Activated T-cell treated with anti-CD3 and anti-CD28 coated beads, Interleukin-2, amount 50 U/mL, for 24 hours (primary cell): ENCODE results near the gene MTHFSD.

ENCODE experiments used
- DNase-seq: peaks from one replicate; pipeline ENCODE4 v3.0.0-alpha.2; 2020
- H3K27ac Mint-ChIP-seq: 2 replicates; pipeline ENCODE4 v1.8.0; 2020; ENCODE audit warnings: mild to moderate bottlenecking, mixed read lengths
- H3K27me3 Mint-ChIP-seq: 2 replicates; pipeline ENCODE4 v1.8.0; 2020; ENCODE audit warnings: mixed read lengths
- H3K36me3 Mint-ChIP-seq: 2 replicates; pipeline ENCODE4 v1.8.0; 2020; ENCODE audit warnings: low read depth, mixed read lengths
- H3K4me1 Mint-ChIP-seq: 2 replicates; pipeline ENCODE4 v1.8.0; 2020; ENCODE audit warnings: low read depth, mixed read lengths
- H3K4me3 Mint-ChIP-seq: 2 replicates; pipeline ENCODE4 v1.8.0; 2020; ENCODE audit warnings: mild to moderate bottlenecking, moderate library complexity, mixed read lengths
- H3K9me3 Mint-ChIP-seq: 2 replicates; pipeline ENCODE4 v1.8.0; 2020; ENCODE audit warnings: mixed read lengths

Gene MTHFSD

DNA sequence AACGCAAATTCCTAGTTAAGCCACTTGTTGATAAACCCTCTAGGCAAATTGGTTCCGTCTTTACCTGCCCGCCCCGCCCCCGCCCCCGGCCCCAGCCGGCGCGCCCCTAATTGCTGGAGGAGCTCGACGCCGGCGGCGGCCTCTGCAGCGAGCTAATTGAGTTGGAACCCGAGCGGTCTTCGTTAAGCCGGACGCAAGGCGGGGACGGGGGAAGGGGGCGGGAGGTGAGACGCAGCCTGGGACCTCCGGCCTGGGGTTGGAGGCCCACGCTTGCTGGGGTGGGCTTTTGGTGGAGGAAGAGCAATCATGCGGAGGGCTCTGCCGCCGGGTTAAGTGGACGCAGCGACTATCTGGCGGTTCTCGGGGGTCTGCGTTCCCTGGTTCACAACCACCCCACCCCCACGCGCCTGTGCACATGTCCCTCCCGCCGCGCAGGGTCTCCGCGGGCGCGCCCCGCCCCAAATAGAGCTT is 57.4 kb downstream of the MTHFSD start:
- H3K27ac Mint-ChIP-seq, result no peak overlapping the region
- no peaks in the 10 kb centered on the region for H3K36me3 Mint-ChIP-seq
- no peaks in the 10 kb centered on the region for H3K9me3 Mint-ChIP-seq
- H3K4me3 Mint-ChIP-seq, result no peak overlapping the region
- H3K4me1 Mint-ChIP-seq, result peaks cover 6% of the 10 kb centered on the region
- peaks cover 89% of the 10 kb centered on the region for H3K27me3 Mint-ChIP-seq
- no peak for DNase-seq

DNA sequence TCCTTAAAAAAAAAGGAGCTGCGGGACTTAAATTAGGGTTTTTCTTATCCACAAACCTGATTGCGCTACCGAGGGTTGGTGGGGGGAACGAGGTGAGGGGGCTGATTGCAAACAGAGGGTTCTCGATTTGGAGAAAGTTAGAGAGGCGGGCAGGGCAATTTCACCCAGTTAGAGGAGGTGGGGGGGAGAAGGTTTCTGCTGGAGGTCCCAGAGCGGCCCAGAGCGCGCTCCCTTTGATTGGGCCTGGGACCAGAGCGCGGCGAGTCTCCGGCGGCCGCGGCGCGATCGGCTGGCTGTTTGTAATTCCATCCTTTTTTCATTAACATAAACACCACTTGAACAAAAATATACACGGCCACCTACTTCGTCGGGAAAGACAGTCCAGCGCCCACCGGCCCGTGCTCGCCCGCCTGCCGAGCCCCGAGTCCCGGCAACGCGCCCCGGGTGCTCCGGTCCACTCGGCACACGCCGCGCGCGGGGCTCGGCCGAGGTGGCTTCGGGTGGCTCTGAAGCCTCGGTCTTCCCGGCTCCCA is 58.0 kb downstream of the MTHFSD start:
- H3K9me3 Mint-ChIP-seq, result no peaks in the 10 kb centered on the region
- H3K27me3 Mint-ChIP-seq, result peaks cover 89% of the 10 kb centered on the region
- H3K4me1 Mint-ChIP-seq, result peaks cover 6% of the 10 kb centered on the region
- DNase-seq, result no peak
- no peak overlapping the region for H3K27ac Mint-ChIP-seq
- H3K4me3 Mint-ChIP-seq, result no peak overlapping the region
- H3K36me3 Mint-ChIP-seq, result no peaks in the 10 kb centered on the region

DNA sequence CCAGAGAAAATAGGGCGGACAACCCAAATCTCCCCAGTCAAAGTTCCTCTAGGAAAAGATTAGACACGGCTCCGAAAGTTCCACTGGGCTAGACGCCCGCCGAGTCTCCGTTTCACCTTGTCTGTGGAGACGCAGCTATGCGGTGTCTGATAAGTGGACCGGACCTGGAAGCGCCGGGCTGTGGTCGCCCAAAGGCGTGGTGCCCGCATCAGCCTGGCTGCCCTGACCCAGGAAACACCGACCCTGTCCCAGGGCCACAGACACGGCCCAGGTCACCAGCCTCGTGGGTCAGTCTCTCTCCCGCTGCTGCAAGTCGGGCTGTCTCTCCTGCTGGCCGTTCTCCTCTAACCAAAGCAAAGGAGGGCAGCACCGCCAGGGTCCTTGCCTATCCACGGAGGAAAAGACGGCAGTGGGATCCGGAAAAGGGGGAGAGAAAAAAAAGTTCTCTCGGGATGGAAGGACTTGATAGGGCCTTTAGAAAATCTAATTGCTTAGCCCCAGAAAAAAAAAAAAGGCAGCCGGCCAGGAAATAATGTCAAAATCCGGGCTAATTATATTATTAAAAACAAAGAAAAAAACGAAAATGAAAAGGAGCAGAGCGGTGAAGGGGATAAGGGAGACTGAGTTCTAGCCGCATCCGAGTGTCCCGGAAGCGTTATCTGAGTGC is 58.6 kb downstream of the MTHFSD start:
- no peaks in the 10 kb centered on the region for H3K9me3 Mint-ChIP-seq
- DNase-seq, result no peak
- no peaks in the 10 kb centered on the region for H3K36me3 Mint-ChIP-seq
- no peak overlapping the region for H3K4me3 Mint-ChIP-seq
- H3K27me3 Mint-ChIP-seq, result peaks cover 89% of the 10 kb centered on the region
- H3K27ac Mint-ChIP-seq, result peak overlapping the region; percentile 33
- H3K4me1 Mint-ChIP-seq, result peaks cover 6% of the 10 kb centered on the region

DNA sequence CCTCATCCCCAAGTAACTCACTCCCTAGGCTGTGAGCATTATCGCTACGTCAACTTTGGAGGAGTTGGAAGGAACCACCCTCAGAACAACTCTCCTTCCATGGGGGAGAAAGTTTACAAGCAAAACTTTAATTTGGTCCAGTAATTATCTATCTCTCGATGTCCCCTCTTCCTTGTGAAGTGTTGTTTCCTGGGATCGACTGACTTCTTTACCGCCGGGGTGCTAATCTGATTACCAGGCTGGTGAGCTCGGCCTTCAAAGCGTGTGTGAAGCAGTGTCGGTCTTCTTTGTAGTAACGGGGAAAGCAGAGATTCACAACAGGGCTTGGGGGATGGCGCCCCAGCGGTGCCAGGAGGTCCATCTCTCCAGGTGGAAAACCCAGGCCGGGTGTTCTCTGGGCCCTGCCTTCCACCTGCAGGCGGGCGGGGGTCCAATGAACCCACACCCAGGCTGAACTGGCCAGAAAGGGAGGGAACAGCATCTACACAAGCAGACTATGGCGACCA is 59.2 kb downstream of the MTHFSD start:
- Mint-ChIP-seq H3K4me3 (no peak overlapping the region), H3K36me3 (no peaks in the 10 kb centered on the region)

DNA sequence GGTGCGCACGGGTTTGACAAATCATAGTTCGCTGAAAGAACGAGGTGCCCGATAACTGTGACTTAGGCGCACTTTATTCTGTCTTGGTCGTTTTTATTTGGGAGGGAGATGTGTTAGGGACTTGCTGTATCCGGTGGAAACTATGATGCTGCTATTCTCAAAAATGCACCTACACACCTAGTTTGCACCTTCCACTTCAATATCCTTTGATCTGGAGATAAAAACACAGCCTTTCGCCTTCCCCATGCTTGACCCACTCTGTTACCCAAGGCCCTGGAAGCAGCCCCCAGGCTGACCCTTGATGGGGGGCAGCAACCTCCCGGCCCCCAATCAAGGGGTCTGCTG is 59.7 kb downstream of the MTHFSD start:
- H3K36me3 Mint-ChIP-seq, result no peaks in the 10 kb centered on the region
- peaks cover 6% of the 10 kb centered on the region for H3K4me1 Mint-ChIP-seq
- H3K27ac Mint-ChIP-seq, result no peak overlapping the region
- peaks cover 89% of the 10 kb centered on the region for H3K27me3 Mint-ChIP-seq
- H3K4me3 Mint-ChIP-seq, result no peak overlapping the region
- no peak for DNase-seq
- no peaks in the 10 kb centered on the region for H3K9me3 Mint-ChIP-seq

More for the DNA sequence above, 59.2 kb downstream of the MTHFSD start:
- no peak for DNase-seq
- Mint-ChIP-seq H3K9me3 (no peaks in the 10 kb centered on the region), H3K27ac (no peak overlapping the region), H3K4me1 (peaks cover 6% of the 10 kb centered on the region), H3K27me3 (peaks cover 89% of the 10 kb centered on the region)

DNA sequence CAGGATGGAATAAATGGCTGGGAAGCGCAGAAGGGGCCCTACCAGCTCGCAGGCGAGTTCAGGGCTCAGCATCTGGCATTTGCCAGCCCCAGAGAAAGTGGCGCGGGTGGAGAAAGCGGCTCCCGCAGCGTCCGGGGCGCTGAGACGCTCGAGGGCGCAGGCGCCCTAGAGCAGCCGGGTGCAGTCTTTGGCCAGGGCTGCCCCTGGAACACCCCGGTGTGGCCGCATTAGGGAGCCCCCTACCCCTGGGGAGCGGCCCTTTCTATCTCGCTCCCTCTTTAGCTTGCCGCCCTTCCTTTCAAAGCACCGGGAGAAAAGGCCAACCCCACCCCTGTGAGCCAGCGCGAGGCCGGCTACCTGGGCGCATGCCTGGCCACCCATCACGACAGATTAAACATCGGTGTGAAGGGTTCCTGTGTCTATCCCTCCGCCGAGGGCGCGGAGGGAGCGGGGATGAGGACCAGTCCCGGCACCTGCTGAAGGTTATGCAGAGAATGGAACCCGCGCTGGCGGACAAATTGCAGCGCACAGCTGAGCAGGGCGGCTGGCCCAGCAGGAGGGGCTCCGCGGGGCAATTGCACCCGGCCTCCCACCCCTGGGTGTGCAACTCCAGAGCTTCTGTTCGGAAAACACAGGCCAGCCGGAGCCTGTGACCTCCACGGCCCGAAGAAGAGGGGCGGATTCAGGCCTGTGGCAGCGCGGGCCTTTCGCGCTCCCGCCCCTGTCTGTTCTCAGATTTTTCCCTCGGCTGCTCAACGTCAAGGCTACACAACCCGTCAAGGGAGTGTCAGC is 60.3 kb downstream of the MTHFSD start:
- Mint-ChIP-seq H3K27ac (no peak overlapping the region), H3K27me3 (peaks cover 89% of the 10 kb centered on the region), H3K36me3 (no peaks in the 10 kb centered on the region), H3K4me3 (no peak overlapping the region), H3K9me3 (no peaks in the 10 kb centered on the region), H3K4me1 (peaks cover 6% of the 10 kb centered on the region)
- no peak for DNase-seq

DNA sequence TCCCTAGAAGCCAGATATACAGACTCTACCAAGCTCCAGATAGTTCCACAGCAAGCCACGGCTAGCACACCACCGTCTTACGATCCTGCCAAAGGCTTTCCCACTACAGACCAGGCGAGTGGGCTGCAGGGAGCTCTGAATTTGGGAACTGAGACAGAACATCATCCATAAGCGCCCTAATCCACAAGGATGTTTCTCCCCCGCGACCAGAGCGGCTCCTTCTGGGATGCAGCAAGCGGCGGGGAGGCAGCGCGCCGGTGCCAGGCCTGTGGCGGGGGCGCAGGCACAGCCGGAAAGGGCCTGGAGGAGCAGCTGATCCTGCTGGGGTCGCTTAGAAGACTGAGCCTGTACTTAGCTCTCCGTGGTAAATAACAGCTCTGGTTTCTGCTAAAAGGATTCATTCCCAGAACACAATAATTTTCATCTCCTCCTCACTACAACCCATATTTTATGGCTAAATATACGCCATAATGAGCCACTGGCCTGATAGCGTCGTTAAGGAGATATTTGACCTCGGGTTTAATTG is 60.9 kb downstream of the MTHFSD start:
- Mint-ChIP-seq H3K4me3 (no peak overlapping the region), H3K36me3 (no peaks in the 10 kb centered on the region), H3K4me1 (peaks cover 6% of the 10 kb centered on the region), H3K27ac (no peak overlapping the region), H3K9me3 (no peaks in the 10 kb centered on the region), H3K27me3 (peaks cover 89% of the 10 kb centered on the region)
- DNase-seq, result no peak

DNA sequence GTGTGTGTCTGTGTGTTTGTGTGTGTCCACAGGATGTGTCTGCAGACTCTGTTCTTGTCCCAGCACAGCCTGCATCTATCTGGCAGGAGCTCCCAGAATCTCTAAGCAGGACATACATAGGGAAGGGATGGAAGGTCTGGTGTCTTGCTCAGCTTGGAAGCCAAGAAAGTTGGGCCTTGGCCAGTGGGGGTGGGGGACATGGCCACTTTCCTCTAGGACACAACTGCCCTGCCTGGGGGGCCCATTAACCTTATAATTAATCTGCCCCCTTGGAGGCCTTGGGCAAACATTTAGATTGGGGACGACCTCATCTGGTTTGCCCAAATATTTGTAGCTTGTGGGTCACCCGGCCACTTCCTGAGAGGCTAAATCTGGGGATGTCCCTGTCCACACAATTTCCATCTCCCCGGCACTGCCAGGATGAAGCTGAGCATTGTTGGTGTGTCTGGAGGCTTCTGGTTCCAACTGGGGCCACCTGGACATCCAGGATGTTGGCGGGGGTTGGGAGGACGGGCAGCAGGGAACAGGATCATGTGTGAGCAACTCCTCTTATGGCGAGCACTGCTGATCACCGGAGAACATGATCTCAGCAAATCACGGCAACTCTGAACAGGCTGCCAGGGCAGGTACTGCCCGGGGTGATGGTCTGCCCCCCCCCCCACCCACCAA is 61.9 kb downstream of the MTHFSD start:
- Mint-ChIP-seq H3K4me3 (no peak overlapping the region), H3K4me1 (peaks cover 4% of the 10 kb centered on the region), H3K9me3 (no peaks in the 10 kb centered on the region), H3K36me3 (no peaks in the 10 kb centered on the region), H3K27me3 (peaks cover 92% of the 10 kb centered on the region), H3K27ac (no peak overlapping the region)
- DNase-seq, result no peak

DNA sequence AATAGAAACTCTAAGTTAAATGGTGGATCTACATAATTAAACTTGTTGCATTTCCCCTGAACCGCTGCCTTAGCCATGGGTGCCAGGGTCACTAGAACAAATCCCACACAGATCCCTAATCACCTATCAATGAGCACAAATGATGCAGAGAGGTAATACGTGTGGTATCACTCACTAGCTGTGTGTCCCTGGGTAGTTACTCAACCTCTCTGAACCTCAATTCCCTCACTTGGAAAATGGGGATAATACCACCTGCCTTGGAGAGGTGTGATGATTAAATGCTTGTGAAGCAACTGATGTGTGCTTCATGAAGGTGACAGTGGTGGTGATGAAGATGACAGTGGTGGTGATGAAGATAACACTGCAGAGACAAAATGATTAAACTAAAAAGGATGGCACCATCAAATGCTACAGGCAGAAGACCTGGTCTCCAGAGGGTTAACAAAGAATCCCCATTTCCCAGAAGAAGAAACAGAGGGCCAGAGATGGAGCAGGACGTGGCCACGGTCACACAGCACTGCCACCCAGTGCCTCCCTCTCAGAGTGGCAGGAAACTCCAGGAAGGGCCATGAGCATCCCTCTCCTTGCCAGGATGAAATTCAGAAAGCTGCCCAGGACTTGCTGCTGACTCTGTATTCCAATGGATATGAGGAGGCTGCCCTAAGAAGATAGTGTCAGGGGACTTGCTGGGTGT is 62.6 kb downstream of the MTHFSD start:
- DNase-seq, result no peak

DNA sequence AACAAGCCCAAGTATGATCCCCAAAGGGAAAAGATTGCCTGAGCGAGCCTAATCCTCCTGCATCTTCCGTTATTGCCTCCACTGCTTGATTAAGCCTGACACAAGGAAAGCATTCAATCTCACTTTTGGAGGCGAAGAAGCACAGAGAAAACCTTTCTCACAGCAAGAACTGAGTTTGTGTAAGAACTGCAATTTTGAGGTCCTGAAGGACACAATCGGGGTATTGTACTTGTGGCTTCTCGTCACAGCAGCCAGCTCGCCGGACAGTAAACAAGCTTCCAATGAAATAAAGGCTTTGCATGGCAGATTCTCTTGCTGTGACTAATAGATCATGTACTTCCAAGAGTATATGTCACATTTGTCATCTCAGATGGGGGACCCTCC is 63.4 kb downstream of the MTHFSD start:
- H3K9me3 Mint-ChIP-seq, result no peaks in the 10 kb centered on the region
- no peak overlapping the region for H3K27ac Mint-ChIP-seq
- no peak for DNase-seq
- no peaks in the 10 kb centered on the region for H3K36me3 Mint-ChIP-seq
- no peak overlapping the region for H3K4me3 Mint-ChIP-seq
- H3K27me3 Mint-ChIP-seq, result peaks cover 87% of the 10 kb centered on the region
- peaks cover 4% of the 10 kb centered on the region for H3K4me1 Mint-ChIP-seq

More for the DNA sequence above, 62.6 kb downstream of the MTHFSD start:
- Mint-ChIP-seq H3K36me3 (no peaks in the 10 kb centered on the region), H3K4me3 (no peak overlapping the region), H3K27ac (no peak overlapping the region), H3K27me3 (peaks cover 91% of the 10 kb centered on the region), H3K4me1 (peaks cover 4% of the 10 kb centered on the region), H3K9me3 (no peaks in the 10 kb centered on the region)

DNA sequence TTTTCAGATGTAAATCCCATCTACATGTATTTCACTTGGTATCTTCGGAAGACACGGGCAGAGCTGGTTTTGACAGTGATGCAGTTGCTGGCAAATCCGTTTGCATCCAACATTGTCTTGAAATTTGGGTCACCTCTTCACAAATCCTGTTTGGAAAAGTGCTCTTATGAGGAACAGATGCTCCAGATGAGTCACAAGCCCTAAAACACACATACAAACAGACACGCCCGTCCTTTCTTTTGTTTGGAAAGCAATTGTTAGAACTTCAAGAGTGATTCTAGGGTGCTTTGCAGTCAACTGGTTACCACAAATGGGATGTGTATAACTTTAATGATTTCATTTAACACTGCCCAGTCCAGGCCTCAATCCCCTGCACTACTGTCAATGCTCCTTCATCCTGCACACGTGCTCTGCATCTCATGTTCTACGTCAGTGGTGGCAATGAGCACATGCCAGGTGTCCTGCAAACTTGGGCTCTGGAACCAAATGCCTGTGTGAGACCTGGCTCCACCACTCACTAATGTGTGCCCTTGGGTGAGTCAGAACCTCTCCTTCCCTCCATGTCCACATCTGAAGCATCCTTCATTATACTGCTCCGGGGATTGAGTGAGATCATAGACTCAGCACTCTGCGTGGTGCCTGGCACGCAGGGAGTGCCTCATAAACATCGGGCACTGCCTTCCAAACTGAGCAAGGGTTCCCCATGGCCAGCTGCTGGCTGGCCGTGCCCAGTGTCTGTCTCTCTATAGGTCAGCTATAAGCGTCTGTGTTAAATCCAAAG is 64.0 kb downstream of the MTHFSD start:
- H3K36me3 Mint-ChIP-seq, result no peaks in the 10 kb centered on the region
- H3K9me3 Mint-ChIP-seq, result no peaks in the 10 kb centered on the region
- H3K4me1 Mint-ChIP-seq, result peaks cover 4% of the 10 kb centered on the region
- H3K27ac Mint-ChIP-seq, result no peak overlapping the region
- DNase-seq, result no peak
- H3K4me3 Mint-ChIP-seq, result no peak overlapping the region
- peaks cover 87% of the 10 kb centered on the region for H3K27me3 Mint-ChIP-seq

DNA sequence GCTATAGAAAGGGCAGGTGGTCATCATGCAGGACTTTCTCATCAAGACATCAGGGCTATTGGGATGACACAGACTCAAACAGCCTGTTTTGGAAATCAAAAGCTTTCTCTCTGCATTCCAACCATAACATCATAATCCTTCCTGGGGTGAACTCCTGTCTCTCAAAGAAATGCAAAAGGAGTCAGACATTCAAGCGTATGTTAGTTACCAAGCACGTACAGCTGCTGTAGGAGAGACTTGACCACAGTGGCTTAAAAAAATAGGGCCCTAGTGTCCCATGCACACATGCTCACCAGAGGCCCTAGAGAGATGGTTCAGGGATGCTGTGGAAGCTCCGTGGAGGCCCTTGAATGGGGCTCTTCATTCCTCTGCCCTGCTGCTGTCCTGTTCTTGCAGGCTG is 69.3 kb downstream of the MTHFSD start:
- Mint-ChIP-seq H3K27ac (no peak overlapping the region), H3K27me3 (peaks cover 54% of the 10 kb centered on the region), H3K4me1 (no peaks in the 10 kb centered on the region), H3K4me3 (no peak overlapping the region), H3K36me3 (no peaks in the 10 kb centered on the region), H3K9me3 (peaks cover 2% of the 10 kb centered on the region)
- DNase-seq, result no peak

DNA sequence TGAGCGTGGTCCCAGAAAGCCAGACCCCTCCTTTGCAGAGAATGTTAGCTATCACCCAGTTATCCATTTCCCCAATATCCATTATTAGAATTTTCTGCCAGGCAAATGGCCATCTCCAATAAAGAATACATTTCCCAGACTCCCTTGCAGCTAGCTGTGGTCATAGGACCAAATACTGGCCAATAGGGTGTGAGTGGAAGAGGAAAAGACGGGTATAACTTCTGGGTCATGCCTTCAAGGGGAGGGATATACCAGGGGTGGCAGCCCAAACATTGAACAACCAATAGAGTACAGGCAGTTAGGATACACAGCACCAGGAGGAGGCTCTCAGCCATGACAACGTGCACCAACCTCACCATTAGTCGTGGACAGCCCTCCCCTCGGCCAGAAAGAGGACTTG is 70.8 kb downstream of the MTHFSD start:
- H3K27ac Mint-ChIP-seq, result no peak overlapping the region
- peaks cover 47% of the 10 kb centered on the region for H3K27me3 Mint-ChIP-seq
- no peak overlapping the region for H3K4me3 Mint-ChIP-seq
- no peaks in the 10 kb centered on the region for H3K36me3 Mint-ChIP-seq
- no peaks in the 10 kb centered on the region for H3K4me1 Mint-ChIP-seq
- no peak for DNase-seq
- H3K9me3 Mint-ChIP-seq, result peaks cover 2% of the 10 kb centered on the region
